Prostate gland (tissue), 2 donors: ENCODE measurements around the gene STOM.

Experiments used
- CTCF ChIP-seq, 4 experiments: fragments of 200-600 bp in 2 of 4; fragments of 450-650 bp in 2 of 4; sonication (generic) in 2 of 4; IDR thresholded peaks; 1 replicate in 3 of 4; 2 replicates in 1 of 4; pipeline ENCODE4 v1.5.1; 2016 to 2019; ENCODE audit warnings: antibody characterized with exemption in 4 of 4, mild to moderate bottlenecking in 2 of 4, moderate library complexity in 2 of 4
- POLR2A ChIP-seq: fragments of 450-650 bp; IDR thresholded peaks from one replicate; pipeline ENCODE4 v1.6.1; 2016; ENCODE audit warnings: antibody characterized with exemption, mild to moderate bottlenecking
- POLR2AphosphoS5 ChIP-seq: sonication (generic); formaldehyde crosslinking; IDR thresholded peaks from one replicate; pipeline ENCODE4 v1.6.1; 2017; ENCODE audit warnings: antibody characterized with exemption

DNA sequence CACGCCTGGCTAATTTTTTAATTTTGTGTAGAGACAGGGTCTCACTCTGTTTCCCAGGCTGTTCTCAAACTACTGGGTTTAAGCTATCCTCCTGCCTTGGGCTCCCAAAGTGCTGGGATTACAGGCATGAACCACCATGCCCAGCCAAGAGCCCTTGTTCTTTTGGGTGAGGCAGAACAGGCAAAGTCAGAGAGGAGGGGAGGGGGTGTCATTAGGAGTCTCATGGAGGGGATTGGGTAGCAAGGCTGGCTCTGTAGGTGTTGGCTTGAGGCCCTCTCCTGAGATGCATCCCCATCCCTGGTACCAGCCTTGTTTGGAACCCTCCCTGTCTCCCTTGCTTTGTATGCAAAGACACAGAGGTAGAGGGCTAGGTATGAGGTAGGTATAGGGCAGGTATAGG, 78.0 kb downstream of the STOM start:
- no peak for TF ChIP-seq CTCF (IDR thresholded peaks at IDR 0.05)
- TF ChIP-seq POLR2A: no peak
- no peak for TF ChIP-seq POLR2AphosphoS5
